Vagina (tissue), 2 donors: ENCODE results near the gene SCAF1.

ENCODE experiments used
- CTCF ChIP-seq, 3 experiments: fragments of 450-650 bp in 2 of 3; fragments of 200-600 bp in 1 of 3; sonication (generic) in 1 of 3; IDR thresholded peaks; one replicate each; pipeline ENCODE4 v1.5.1; 2017 to 2019; ENCODE audit warnings: antibody characterized with exemption in 3 of 3, mild to moderate bottlenecking in 2 of 3, moderate library complexity in 2 of 3
- POLR2A ChIP-seq, 2 donors: fragments of 450-650 bp; IDR thresholded peaks; one replicate each; pipeline ENCODE4 v1.6.1; 2017; ENCODE audit warnings: antibody characterized with exemption in 2 of 2, mild to moderate bottlenecking in 2 of 2, moderate library complexity in 2 of 2
- POLR2AphosphoS5 ChIP-seq, 2 donors: sonication (generic); formaldehyde crosslinking; IDR thresholded peaks; one replicate each; pipeline ENCODE4 v1.9.0; 2017; ENCODE audit warnings: antibody characterized with exemption in 2 of 2, mild to moderate bottlenecking in 2 of 2, low read depth in 1 of 2; ENCODE audit not compliant: insufficient read depth in 1 of 2

- TF ChIP-seq CTCF (IDR thresholded peaks at IDR 0.05), result no peak
- no peak for TF ChIP-seq POLR2AphosphoS5 (IDR thresholded peaks at IDR 0.05; ENCODE audit: insufficient read depth in 1 of 2, low read depth in 1 of 2)
- no peak for TF ChIP-seq POLR2A (IDR thresholded peaks at IDR 0.05)
Observed at GRCh38 chr19:49686503-49687088, 44.6 kb downstream of the SCAF1 start.
